GM19328 (cell line): Measurements from ENCODE around the gene TPR.

Experiments
- ATAC-seq: cut with Tn5 transposase; IDR thresholded peaks from one replicate; pipeline ENCODE4 v1.9.1; 2021; ENCODE audit warnings: mild to moderate bottlenecking, moderate library complexity; ENCODE audit not compliant: unreplicated experiment

The TPR gene

DNA sequence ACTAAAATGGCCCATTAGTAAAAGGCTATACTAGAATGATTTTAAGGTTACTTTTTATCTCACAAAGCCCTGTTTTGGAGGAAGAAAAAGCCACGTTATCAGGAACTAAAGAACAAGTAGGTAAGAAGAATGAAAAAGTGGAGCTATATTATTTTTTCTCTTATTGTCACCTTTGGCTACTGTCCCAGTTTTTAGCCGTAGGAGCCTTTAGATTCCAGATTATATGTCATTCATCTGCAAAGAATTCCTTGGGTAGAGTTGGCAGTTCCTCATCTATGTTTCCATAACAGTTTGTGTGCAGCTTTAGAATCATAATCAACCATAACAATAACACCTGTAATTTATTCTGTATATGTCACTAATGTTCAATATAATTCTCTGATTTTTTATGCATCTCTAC is 83.8 kb downstream of the TPR start:
- ATAC-seq: no peak

DNA sequence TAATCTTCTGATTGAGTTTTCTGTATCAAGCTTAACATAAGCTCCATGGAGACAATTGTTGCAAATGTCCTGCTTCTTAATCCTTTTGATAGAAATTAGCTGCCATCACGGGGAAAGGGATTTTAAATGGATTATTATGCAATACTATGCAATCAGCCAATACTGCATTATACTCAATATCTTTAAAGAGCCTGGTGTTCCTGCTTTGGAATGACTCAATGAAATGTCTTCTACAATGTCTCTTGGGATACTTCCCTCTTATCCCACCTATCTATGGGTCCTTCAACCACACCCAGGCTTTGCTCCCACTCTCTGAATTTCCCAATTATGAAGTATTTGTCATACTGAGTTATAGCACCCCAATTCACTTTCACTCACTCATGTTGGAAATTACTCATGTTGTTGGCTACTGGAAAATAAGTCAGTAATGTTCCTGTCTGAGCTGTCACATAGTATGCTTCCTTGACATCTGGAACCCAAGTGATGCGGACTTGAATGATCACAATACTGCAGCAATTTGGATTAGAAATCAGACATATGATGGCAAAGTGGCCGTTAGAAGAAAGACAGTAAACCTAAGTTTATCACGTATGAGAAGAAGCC is 85.0 kb downstream of the TPR start:
- ATAC-seq: no peak

DNA sequence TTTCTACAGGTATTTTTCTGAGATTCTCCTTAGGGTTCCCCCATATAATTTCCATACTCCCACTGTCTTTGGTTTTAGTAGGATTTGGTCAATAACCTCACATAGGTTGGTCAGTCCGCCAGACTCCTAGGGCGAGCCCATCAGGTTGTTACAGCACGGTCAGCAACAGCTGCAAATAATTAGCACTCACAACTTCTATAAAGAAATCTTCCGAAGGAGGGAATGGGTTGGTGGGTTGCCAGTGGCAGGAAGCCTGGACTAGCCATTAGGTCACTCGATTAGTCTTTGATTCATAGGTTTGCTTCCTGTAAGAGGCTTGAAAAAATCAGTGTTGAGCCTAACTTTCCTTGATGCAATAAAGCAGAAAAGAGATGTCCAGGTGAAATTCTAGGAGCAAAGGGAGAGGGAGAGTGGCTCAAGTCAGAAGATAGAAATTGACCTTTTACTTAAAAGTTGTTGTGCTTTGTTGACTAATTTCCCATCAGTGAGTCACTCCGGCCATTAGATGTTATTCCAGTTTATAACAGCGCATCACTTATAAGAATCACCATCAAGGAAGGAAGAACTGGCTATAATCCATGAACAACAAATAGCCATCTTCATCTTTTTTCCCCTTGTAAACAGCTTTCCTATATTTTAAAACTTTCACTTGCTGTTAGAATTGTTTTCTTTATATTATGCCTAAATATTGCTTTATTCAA is 88.3 kb downstream of the TPR start:
- ATAC-seq: no peak

GRCh38 chr1:186283374-186283773 is 91.7 kb downstream of the TPR start:
- ATAC-seq: no peak

DNA sequence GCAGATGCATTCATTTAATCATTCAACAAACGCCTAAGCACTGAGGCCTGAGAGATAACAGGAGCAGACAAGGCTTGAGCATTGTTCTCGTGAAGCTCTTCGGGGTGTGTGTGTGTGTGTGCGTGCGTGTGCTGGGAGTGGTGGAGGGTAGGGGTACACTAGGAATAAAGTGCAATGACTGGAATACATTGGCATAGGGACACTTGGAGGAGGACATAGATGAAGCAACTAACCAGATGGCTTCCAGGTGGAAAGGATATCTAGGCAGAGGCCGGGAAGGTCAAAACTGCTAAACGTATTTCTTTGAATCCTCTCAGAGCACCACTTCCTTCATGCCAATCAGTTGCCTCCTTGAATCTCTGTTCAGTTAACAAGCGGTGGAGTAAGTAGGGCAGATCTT is 92.6 kb downstream of the TPR start:
- no peak for ATAC-seq

DNA sequence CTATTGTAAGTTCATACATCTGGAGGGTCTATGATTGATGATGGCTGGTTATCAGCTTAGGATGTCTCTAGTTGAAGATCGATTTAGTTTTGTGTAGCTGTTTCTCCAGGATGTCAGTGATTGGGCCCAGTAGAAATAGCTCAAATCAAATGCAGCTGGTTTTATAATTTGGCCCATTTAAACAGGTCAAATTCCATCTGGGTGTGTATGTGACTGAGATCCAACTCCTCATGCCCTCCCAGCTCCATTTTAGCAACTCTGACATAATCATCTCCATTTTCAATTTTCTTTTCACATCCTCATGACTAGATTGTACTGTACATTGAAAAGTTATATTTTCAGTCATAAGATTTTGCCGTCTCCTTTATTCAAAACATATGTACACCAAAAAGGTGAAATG is 99.2 kb downstream of the TPR start:
- ATAC-seq: no peak

- ATAC-seq: no peak
Measured at GRCh38 chr1:186272486-186272885, 102.6 kb downstream of the TPR start.

DNA sequence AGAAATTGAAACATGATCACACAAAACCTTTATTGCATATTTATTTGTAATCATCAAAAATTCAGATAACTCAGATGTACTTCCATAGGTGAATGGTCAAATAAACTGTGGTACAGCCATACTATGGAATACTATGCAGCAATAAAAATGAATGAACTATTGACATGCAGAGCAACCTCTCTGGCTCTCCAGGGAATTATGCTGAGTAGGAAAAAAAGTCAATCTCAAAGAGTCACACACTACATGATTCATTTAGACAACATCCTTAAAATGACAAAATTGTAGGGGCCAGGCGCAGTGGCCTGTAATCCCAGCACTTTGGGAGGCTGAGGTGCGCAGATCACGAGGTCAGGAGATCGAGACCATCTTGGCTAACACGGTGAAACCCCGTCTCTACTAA is 104.0 kb downstream of the TPR start:
- no peak for ATAC-seq
